ENCODE data around the gene HMGCLL1. TPM values are rescaled to one million over a fixed set of nuclear protein-coding genes. Genes with fewer than 3 reads are reported as not detected.

HMGCLL1 gene
- total and polyA plus RNA-seq, 9 donors = 0.12 to 3.1 (median 0.67) TPM; not detected in 2

GRCh38 chr6:55557146-55557545, 21.8 kb downstream of the HMGCLL1 start:
- no peak for DNase-seq
- no peak overlapping the region for H3K27ac ChIP-seq
- no peak overlapping the region for H3K4me3 ChIP-seq
- no peaks in the 10 kb centered on the region for H3K9me3 ChIP-seq
- WGBS, 3 donors = 78 to 86% (median 83%) methylated on average over 7 of the region's 7 CpGs
- H3K27me3 ChIP-seq = no peaks in the 10 kb centered on the region
- TF ChIP-seq, protein P1, sequence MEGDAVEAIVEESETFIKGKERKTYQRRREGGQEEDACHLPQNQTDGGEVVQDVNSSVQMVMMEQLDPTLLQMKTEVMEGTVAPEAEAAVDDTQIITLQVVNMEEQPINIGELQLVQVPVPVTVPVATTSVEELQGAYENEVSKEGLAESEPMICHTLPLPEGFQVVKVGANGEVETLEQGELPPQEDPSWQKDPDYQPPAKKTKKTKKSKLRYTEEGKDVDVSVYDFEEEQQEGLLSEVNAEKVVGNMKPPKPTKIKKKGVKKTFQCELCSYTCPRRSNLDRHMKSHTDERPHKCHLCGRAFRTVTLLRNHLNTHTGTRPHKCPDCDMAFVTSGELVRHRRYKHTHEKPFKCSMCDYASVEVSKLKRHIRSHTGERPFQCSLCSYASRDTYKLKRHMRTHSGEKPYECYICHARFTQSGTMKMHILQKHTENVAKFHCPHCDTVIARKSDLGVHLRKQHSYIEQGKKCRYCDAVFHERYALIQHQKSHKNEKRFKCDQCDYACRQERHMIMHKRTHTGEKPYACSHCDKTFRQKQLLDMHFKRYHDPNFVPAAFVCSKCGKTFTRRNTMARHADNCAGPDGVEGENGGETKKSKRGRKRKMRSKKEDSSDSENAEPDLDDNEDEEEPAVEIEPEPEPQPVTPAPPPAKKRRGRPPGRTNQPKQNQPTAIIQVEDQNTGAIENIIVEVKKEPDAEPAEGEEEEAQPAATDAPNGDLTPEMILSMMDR (IDR thresholded peaks at IDR 0.05) = no peak
- no peak for TF ChIP-seq POLR2A (IDR thresholded peaks at IDR 0.05)
- TF ChIP-seq EP300 (IDR thresholded peaks at IDR 0.05) = no peak
- H3K4me1 ChIP-seq (ENCODE audit: insufficient read depth) = no peaks in the 10 kb centered on the region
- H3K36me3 ChIP-seq = no peaks in the 10 kb centered on the region
- intact Hi-C loops (cut with DNase I) = no loop called here

- TF ChIP-seq POLR2A (IDR thresholded peaks at IDR 0.05) (no peak), EP300 (IDR thresholded peaks at IDR 0.05) (no peak)
- TF ChIP-seq, protein P1 (IDR thresholded peaks at IDR 0.05) = no peak
- no peaks in the 10 kb centered on the region for H3K4me1 ChIP-seq (ENCODE audit: insufficient read depth)
- no peaks in the 10 kb centered on the region for H3K36me3 ChIP-seq
- DNase-seq = no peak
- H3K4me3 ChIP-seq = no peak overlapping the region
- no peaks in the 10 kb centered on the region for H3K27me3 ChIP-seq
- no peak overlapping the region for H3K27ac ChIP-seq
- intact Hi-C loops (cut with DNase I) = no loop called here
- H3K9me3 ChIP-seq = no peaks in the 10 kb centered on the region
Measured at GRCh38 chr6:55545791-55546190, 33.2 kb downstream of the HMGCLL1 start.

GRCh38 chr6:55543633-55544309, 35.2 kb downstream of the HMGCLL1 start:
- Histone ChIP-seq H3K4me3 (no peak overlapping the region), H3K27ac (no peak overlapping the region), H3K36me3 (no peaks in the 10 kb centered on the region), H3K4me1 (ENCODE audit: insufficient read depth) (no peaks in the 10 kb centered on the region), H3K27me3 (no peaks in the 10 kb centered on the region), H3K9me3 (no peaks in the 10 kb centered on the region)
- intact Hi-C loops (cut with DNase I) = no loop called here
- no peak for DNase-seq
- 90 to 97% (median 92%) methylated on average over 4 of the region's 4 CpGs for WGBS, 3 donors
- TF ChIP-seq, protein P1 (IDR thresholded peaks at IDR 0.05) = no peak
- TF ChIP-seq POLR2A (IDR thresholded peaks at IDR 0.05) (no peak), EP300 (IDR thresholded peaks at IDR 0.05) (no peak)

DNA sequence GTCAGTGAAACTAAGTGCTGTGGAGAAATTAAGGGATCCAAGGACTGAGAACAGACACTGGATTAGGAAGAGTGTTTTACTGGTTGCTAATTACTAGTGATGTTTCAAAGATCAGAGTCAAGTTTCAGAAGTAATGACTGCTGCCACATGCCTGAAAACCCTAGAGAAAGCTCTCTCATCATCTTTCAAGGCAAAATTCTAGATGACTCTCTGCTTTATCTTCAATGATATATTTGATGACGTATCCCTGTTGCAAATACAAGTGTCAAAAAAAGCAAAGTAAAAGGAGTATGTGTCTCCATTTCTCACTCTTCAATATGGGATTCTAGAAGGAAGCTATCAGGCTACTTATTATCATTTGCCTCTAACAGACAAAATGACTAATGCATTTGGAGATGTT, 38.0 kb downstream of the HMGCLL1 start:
- intact Hi-C loops (cut with DNase I) = no loop called here
- 69 to 77% (median 76%) methylated on average over 1 of the region's 1 CpG for WGBS, 3 donors
- DNase-seq = no peak
- Histone ChIP-seq H3K36me3 (no peaks in the 10 kb centered on the region), H3K4me1 (ENCODE audit: insufficient read depth) (no peaks in the 10 kb centered on the region), H3K27ac (no peak overlapping the region), H3K4me3 (no peak overlapping the region), H3K9me3 (no peaks in the 10 kb centered on the region), H3K27me3 (no peaks in the 10 kb centered on the region)
- TF ChIP-seq EP300 (IDR thresholded peaks at IDR 0.05) (no peak), POLR2A (IDR thresholded peaks at IDR 0.05) (no peak)
- TF ChIP-seq, protein P1 (IDR thresholded peaks at IDR 0.05) = no peak
